GM23248 (cell line): ENCODE data around the gene HOXA2. TPM values are rescaled to one million over a fixed set of nuclear protein-coding genes. Genes with fewer than 3 reads are reported as not detected.

Experiments used
- DNase-seq: peaks from one replicate; pipeline ENCODE4 v3.0.0-alpha.2; 2015
- H2AFZ ChIP-seq: fragments of 200-600 bp; sonication (generic); 2 replicates; pipeline ENCODE4 v1.6.1; 2016; ENCODE audit warnings: antibody characterized with exemption
- H3F3A ChIP-seq: fragments of 200-600 bp; sonication (generic); 2 replicates; pipeline ENCODE4 v1.6.1; 2016; ENCODE audit warnings: mild to moderate bottlenecking, antibody characterized with exemption, mixed run types; ENCODE audit not compliant: insufficient read depth
- H3K27ac ChIP-seq: fragments of 200-600 bp; sonication (generic); 2 replicates; pipeline ENCODE4 v1.5.1; 2016; ENCODE audit warnings: mild to moderate bottlenecking
- H3K27me3 ChIP-seq: fragments of 200-600 bp; sonication (generic); replicated peaks from 2 replicates; pipeline ENCODE4 v1.6.1; 2016; ENCODE audit warnings: mild to moderate bottlenecking; ENCODE audit not compliant: insufficient read depth
- H3K36me3 ChIP-seq: fragments of 200-600 bp; sonication (generic); 2 replicates; pipeline ENCODE4 v1.6.1; 2016; ENCODE audit warnings: low read depth, mild to moderate bottlenecking
- H3K4me1 ChIP-seq: fragments of 200-600 bp; sonication (generic); 2 replicates; pipeline ENCODE4 v1.6.1; 2016; ENCODE audit warnings: mild to moderate bottlenecking; ENCODE audit not compliant: insufficient read depth
- H3K4me2 ChIP-seq: fragments of 200-600 bp; sonication (generic); one replicate; pipeline ENCODE4 v1.6.1; 2016; ENCODE audit warnings: mild to moderate bottlenecking; ENCODE audit not compliant: unreplicated experiment
- H3K4me3 ChIP-seq: fragments of 200-600 bp; sonication (generic); 2 replicates; pipeline ENCODE4 v1.5.1; 2016; ENCODE audit warnings: mild to moderate bottlenecking
- H3K79me2 ChIP-seq: fragments of 200-600 bp; sonication (generic); 2 replicates; pipeline ENCODE4 v1.6.1; 2016; ENCODE audit warnings: mild to moderate bottlenecking; ENCODE audit not compliant: insufficient read depth
- H3K9ac ChIP-seq: fragments of 200-600 bp; sonication (generic); 2 replicates; pipeline ENCODE4 v1.6.1; 2016; ENCODE audit warnings: mild to moderate bottlenecking
- H3K9me2 ChIP-seq: fragments of 200-600 bp; sonication (generic); 2 replicates; pipeline ENCODE4 v1.6.1; 2016; ENCODE audit warnings: mixed run types, mild to moderate bottlenecking, moderate library complexity; ENCODE audit not compliant: insufficient read depth
- H3K9me3 ChIP-seq: fragments of 200-600 bp; sonication (generic); one replicate; pipeline ENCODE4 v1.6.1; 2017; ENCODE audit warnings: low read depth
- H4K20me1 ChIP-seq: fragments of 200-600 bp; sonication (generic); 2 replicates; pipeline ENCODE4 v1.6.0; 2016; ENCODE audit not compliant: insufficient read depth
- EZH2 ChIP-seq: fragments of 200-600 bp; sonication (generic); IDR thresholded peaks from 2 replicates; pipeline ENCODE4 v1.6.1; 2018; ENCODE audit warnings: antibody characterized with exemption, mild to moderate bottlenecking; ENCODE audit not compliant: insufficient read depth, poor library complexity, severe bottlenecking
- EZH2phosphoT487 ChIP-seq: fragments of 200-600 bp; sonication (generic); IDR thresholded peaks from 2 replicates; pipeline ENCODE4 v1.6.1; 2018; ENCODE audit warnings: antibody characterized with exemption, moderate library complexity, mild to moderate bottlenecking, low read depth; ENCODE audit not compliant: insufficient read depth
- WGBS, 2 experiments: methylation state at CpG; one replicate each; pipeline ENCODE4 v1.1.6; 2015 to 2017; ENCODE audit warnings: low lambda C conversion rate in 2 of 2, low coverage in 1 of 2; ENCODE audit errors: missing lambda C conversion rate in 2 of 2; 5-methylcytosine and 5-hydroxymethylcytosine counted together
- in situ Hi-C: fragments of 300-500 bp; cut with MboI; formaldehyde crosslinking; loops from 2 replicates; pipeline ENCODE4 v1.15.0; 2020
- polyA plus RNA-seq: library from polyadenylated mRNA; unstranded; fragments of >200 nt; fragmentation: Nextera tagmentation; extraction: Ambion mirVana; gene quantifications from 2 replicates; pipeline ENCODE4 v1.2.1, GENCODE V29; 2016
- total RNA-seq: library from RNA; depleted of rRNA; stranded (reverse); fragments of >200 nt; shearing (Covaris generic); gene quantifications from 2 replicates; pipeline ENCODE4 v1.2.3, GENCODE V29; 2014

Gene HOXA2
- total and polyA plus RNA-seq, 2 experiments from 2014 or later = not detected

DNA sequence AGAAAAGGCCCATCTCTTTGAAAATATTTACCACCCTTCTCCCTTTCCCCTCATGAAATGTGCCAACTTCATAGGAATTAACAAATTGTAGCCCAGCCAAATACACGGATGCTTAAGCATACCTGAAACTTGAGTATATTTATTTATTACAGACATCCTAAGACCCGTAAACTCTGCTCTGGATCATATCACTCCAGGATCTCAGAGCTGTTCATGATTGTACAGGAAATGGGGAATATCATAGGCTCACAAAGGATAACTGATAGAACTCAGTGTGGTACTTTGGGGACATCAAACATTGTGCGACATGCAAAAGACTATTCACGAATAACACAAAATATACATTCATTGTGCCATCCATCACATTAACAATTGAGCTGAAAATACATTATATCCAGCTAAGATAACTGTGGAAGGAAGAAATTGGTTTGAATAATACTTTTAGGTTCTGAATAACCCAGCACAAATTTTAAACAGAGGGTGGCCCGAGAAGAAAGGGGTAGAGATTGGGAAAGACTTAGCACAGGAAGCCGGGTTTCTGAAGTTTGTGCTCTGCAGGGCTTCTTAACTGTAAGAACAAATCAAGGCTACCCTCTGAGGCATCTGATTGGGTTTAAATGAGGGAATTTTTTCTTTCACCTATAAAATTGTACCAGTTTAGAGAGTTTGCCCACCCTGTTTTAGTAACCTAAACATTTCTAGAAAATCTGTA lies 9.1 kb downstream of the HOXA2 start:
- Histone ChIP-seq H4K20me1 (no peaks in the 10 kb centered on the region), H3K9me3 (no peaks in the 10 kb centered on the region), H3K36me3 (no peaks in the 10 kb centered on the region), H3K4me1 (peaks cover 5% of the 10 kb centered on the region; the same call in 1 of the 2 replicates), H2AFZ (no peak overlapping the region), H3K4me3 (no peak overlapping the region), H3K27me3 (peaks cover 6% of the 10 kb centered on the region; the same call in 1 of the 2 replicates), H3K79me2 (peaks cover 27% of the 10 kb centered on the region), H3K9me2 (no peaks in the 10 kb centered on the region), H3K9ac (no peak overlapping the region), H3K4me2 (no peak overlapping the region), H3F3A (peaks cover 6% of the 10 kb centered on the region; the same call in 1 of the 2 replicates), H3K27ac (no peak overlapping the region)
- 84 to 88% methylated on average over 6 of the region's 6 CpGs for WGBS, 2 experiments
- TF ChIP-seq EZH2 (no peak), EZH2phosphoT487 (no peak)
- no peak for DNase-seq
- in situ Hi-C loops = no loop called here

DNA sequence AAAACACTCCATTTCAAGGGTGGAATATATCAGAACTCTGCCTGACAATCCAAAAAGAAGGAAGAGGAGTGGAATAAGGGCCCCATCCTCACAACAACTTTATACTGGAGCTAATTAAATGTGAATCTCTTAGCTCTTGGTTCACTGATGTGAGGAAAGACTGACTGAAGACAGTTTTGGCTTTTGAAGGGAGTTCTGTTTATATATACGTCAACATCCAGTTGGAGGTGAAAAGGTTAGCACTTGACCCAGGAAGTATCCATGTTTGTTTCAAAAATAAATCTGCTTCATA lies 9.7 kb downstream of the HOXA2 start:
- Histone ChIP-seq H3K4me3 (no peak overlapping the region), H3K9ac (no peak overlapping the region), H3K4me2 (no peak overlapping the region), H3K79me2 (peaks cover 22% of the 10 kb centered on the region), H3K9me3 (no peaks in the 10 kb centered on the region), H3K27ac (no peak overlapping the region), H3K4me1 (peaks cover 5% of the 10 kb centered on the region; the same call in 1 of the 2 replicates), H3K27me3 (peaks cover 8% of the 10 kb centered on the region; the same call in 1 of the 2 replicates), H3F3A (peaks cover 6% of the 10 kb centered on the region; the same call in 1 of the 2 replicates), H3K36me3 (no peaks in the 10 kb centered on the region), H2AFZ (no peak overlapping the region), H4K20me1 (no peaks in the 10 kb centered on the region), H3K9me2 (no peaks in the 10 kb centered on the region)
- in situ Hi-C loops = no loop called here
- WGBS, 2 experiments = 100% methylated on average over 1 of the region's 1 CpG
- TF ChIP-seq EZH2 = no peak
- no peak for TF ChIP-seq EZH2phosphoT487
- DNase-seq = no peak

GRCh38 chr7:27091941-27092818 lies 10.3 kb downstream of the HOXA2 start:
- Histone ChIP-seq H3K9ac (no peak overlapping the region), H3K27me3 (peaks cover 8% of the 10 kb centered on the region; the same call in 1 of the 2 replicates), H4K20me1 (no peaks in the 10 kb centered on the region), H3K27ac (no peak overlapping the region), H3K4me1 (peaks cover 5% of the 10 kb centered on the region; the same call in 1 of the 2 replicates), H3K9me3 (no peaks in the 10 kb centered on the region), H3K9me2 (no peaks in the 10 kb centered on the region), H3F3A (peaks cover 2% of the 10 kb centered on the region; the same call in 1 of the 2 replicates), H2AFZ (no peak overlapping the region), H3K4me3 (no peak overlapping the region), H3K79me2 (peaks cover 16% of the 10 kb centered on the region), H3K4me2 (no peak overlapping the region), H3K36me3 (no peaks in the 10 kb centered on the region)
- 94 to 98% methylated on average over 9 of the region's 9 CpGs for WGBS, 2 experiments
- TF ChIP-seq EZH2phosphoT487 (no peak), EZH2 (no peak)
- in situ Hi-C loops = no loop called here
- DNase-seq = no peak

GRCh38 chr7:27091105-27091504 lies 11.4 kb downstream of the HOXA2 start:
- Histone ChIP-seq H3K36me3 (no peaks in the 10 kb centered on the region), H3K9ac (no peak overlapping the region), H3K27ac (no peak overlapping the region), H2AFZ (no peak overlapping the region), H3K4me2 (no peak overlapping the region), H3F3A (no peaks in the 10 kb centered on the region), H3K9me3 (no peaks in the 10 kb centered on the region), H3K4me3 (no peak overlapping the region), H4K20me1 (no peaks in the 10 kb centered on the region), H3K27me3 (peaks cover 8% of the 10 kb centered on the region; the same call in 1 of the 2 replicates), H3K4me1 (peaks cover 5% of the 10 kb centered on the region; the same call in 1 of the 2 replicates), H3K9me2 (no peaks in the 10 kb centered on the region), H3K79me2 (0 out of 2 replicates have a peak, but pooled peaks cover 6% of the 10 kb centered on the region)
- no peak for TF ChIP-seq EZH2phosphoT487
- no peak for TF ChIP-seq EZH2
- no peak for DNase-seq
- in situ Hi-C loops = no loop called here
- 92 to 99% methylated on average over 3 of the region's 3 CpGs for WGBS, 2 experiments
